ENCODE data around the gene HTRA3.

DNA sequence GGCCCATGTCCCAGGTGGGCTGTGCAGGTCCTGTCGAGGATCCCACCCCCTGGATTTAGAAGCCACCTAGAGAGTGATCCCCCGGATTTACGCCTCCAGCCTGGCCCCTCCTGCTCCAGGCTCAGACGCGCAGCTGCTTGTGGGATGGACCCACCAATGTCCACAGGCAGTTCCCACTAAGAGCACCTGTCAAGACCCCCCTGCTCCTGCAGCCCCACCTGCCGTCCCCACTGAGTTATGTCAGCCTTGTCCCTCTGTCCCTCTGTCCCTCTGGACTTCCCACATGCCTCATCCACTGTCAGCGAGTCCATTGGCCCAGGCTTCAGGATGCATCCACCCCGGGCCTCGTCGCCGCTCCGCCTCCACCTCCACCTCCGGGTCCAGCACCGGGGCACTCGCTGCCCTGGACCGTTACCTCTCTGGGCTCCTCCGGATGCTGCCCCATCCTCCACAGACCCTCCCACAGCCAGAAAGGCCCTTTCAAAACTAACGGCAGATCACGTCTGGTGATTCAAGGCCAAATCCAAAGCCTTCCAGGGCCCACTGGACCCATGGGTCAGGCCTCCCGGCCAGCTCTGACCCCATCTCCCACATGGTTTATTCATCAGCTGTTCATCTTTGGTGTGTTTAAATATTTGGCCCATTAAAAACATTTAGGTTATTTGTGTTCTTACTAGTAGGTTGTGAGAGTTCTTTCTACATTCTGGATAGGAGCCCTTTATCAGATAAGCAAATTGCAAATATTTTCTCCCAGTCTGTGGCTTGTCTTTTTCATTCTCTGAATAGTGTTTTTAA, 28.3 kb downstream of the HTRA3 start:
- TF ChIP-seq, protein P1, sequence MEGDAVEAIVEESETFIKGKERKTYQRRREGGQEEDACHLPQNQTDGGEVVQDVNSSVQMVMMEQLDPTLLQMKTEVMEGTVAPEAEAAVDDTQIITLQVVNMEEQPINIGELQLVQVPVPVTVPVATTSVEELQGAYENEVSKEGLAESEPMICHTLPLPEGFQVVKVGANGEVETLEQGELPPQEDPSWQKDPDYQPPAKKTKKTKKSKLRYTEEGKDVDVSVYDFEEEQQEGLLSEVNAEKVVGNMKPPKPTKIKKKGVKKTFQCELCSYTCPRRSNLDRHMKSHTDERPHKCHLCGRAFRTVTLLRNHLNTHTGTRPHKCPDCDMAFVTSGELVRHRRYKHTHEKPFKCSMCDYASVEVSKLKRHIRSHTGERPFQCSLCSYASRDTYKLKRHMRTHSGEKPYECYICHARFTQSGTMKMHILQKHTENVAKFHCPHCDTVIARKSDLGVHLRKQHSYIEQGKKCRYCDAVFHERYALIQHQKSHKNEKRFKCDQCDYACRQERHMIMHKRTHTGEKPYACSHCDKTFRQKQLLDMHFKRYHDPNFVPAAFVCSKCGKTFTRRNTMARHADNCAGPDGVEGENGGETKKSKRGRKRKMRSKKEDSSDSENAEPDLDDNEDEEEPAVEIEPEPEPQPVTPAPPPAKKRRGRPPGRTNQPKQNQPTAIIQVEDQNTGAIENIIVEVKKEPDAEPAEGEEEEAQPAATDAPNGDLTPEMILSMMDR (IDR thresholded peaks at IDR 0.05), result no peak
- TF ChIP-seq POLR2A (IDR thresholded peaks at IDR 0.05), result no peak

Data from esophagus squamous epithelium (tissue), 4 donors.